Neural progenitor cell (in vitro differentiated cells): Measurements from ENCODE around the gene MACROD2.

Experiments used
- CTCF ChIP-seq: fragments of 200-600 bp; sonication (generic); IDR thresholded peaks from 2 replicates; pipeline ENCODE4 v1.5.1; 2017; ENCODE audit warnings: antibody characterized with exemption, mild to moderate bottlenecking
- EZH2 ChIP-seq: fragments of 200-600 bp; sonication (generic); IDR thresholded peaks from 2 replicates; pipeline ENCODE4 v1.6.1; 2017; ENCODE audit warnings: antibody characterized with exemption, mild to moderate bottlenecking, moderate library complexity
- EZH2phosphoT487 ChIP-seq: fragments of 200-600 bp; sonication (generic); IDR thresholded peaks from 2 replicates; pipeline ENCODE4 v1.6.1; 2017; ENCODE audit warnings: antibody characterized with exemption

DNA sequence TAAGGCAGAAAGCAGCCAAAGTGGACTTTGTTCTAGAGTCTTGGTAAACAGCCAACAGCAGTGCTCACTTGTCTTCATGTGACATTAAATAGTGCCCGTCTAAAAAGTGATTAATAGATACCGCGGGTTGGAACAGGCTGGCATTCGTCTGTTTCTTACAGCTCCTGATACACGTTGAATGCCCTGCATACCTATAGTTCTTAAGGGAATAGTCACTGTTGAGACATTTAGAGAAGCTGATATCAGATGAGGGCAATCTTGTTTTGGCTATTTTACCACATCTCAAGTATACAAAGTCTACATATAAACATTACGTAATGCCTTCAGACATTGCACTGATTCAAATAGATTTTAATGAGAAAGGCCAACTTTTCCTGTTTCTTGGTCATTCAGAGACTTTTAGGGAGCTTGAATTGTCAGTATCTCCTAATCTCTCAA is 717.0 kb downstream of the MACROD2 start:
- TF ChIP-seq CTCF (no peak), EZH2phosphoT487 (no peak), EZH2 (no peak)
